HG02943 (cell line): ENCODE data around the gene SHROOM4.

Experiments
- ATAC-seq: cut with Tn5 transposase; IDR thresholded peaks from one replicate; pipeline ENCODE4 v1.9.1; 2021; ENCODE audit warnings: mild to moderate bottlenecking, low read depth, moderate library complexity; ENCODE audit not compliant: unreplicated experiment

Gene SHROOM4

DNA sequence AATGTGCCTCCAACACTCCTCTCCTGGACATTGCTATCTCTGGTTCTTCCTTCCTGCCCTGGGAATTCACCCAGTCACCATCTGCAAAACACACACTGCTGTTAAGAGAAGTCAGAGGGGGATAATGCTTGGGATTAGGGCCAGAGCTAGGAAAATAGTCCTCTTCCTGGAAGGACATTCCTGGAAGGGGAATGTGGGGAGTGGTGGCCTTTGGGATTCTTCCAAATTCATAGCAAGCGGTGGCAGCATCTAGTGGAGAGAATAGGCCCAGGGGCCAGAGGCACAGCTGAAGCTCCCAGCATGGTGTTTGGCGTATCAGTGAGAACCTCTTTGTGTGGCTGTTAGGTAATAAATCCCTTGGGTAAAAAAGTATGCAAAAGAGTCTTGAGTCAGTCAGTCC lies 34.3 kb downstream of the SHROOM4 start:
- no peak for ATAC-seq

DNA sequence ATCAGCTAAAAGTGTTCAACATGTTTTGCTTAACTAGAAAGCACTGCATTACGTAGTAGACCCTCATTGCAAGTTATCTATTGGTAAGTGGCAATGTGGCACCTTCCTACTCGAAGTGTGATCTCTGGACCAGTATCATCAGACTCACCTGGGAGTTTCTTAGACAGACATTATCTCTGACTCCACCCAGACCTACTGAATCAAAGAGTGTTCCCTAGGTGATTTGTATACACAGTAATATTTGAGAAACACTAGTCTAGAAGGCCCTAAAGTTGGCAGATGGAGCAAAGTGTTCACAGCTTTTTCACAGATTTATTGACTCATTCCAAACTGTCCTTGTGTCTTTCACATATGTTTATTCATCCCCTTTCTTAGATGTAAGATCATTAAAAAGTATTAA lies 35.7 kb downstream of the SHROOM4 start:
- no peak for ATAC-seq

DNA sequence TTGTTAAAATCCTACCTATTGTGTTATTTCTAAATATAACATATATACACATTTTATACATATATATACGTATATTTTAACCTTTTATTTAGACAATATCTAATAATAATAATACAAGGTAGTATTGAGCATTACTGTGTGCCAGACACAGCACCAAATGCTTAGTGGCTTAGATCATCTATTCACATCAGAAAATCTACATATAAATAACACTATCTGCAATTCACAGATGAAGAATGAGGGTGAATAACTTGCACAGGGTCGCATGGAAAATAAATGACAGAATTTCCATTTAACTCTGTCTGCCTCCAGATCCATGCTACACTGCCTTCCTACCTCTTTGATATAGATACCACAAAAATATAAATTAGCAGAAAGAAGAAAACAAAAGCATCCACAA lies 37.7 kb downstream of the SHROOM4 start:
- no peak for ATAC-seq

DNA sequence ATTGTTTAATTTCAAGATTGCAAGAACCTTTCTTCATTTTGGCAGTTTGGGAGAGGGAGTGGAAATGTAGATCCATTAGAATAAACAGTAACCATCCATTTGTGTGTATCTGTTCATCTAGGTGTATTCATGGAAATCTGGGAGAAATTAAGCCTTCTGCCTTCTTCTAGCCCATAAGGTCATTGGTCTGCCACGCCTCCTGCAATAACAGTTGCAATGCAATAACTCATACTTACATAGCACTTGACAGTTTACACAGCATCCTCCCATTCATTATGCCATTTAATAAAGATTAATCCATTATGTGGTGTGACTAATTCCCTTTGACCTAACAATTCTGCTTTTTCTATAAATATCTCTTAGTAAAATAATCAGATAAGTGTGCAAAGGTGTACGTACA lies 42.6 kb downstream of the SHROOM4 start:
- no peak for ATAC-seq

DNA sequence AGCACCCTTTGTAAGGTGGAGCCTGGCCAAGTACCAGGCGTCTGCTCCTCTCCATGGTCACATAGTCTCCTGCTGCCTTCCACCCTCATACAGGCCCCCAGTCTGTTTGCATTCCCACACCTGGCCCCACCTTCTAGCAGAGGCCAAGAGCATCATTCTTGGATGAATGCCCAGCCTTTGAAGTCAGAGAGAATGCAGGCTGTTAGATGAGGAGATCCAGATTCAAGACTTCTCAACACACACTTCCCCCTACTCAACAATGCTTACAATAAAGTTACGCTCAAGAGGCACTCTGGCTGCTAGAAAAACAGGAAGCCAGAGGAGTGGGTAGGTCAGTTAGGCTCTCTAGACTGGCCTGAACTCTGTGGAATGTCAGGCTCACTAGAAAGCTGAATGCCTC lies 43.3 kb downstream of the SHROOM4 start:
- ATAC-seq: no peak

DNA sequence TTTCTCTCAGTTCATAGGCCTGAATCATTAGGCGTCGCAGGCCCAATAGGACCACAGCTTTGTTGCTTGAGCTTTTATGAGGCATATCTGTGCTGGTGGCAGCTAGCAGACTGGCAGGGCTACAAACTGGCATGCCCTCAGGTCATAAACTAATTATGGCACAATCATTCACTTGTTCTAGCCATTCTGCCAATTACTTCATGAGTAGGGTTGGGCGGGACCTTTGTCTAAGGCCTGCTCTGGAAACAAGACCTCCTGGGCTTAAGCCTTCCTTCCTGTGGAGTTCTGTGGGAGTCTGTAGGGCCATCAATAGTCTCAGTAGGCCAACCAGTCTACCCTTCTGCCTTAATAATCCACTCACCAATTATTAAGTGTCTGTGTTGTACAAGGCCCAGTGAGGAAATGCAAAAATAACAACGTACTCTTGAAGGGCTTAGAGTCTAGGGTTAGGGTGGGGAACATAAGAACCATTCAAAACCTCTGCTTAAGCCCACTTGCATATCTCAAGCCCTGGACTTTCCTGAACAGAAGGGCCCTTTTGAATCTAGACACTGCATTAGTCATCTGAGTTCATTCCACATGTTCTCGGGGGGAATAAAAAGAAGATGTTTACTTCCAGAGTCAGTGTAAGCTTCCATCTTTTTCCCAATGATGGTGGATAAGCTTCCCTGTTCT lies 44.5 kb downstream of the SHROOM4 start:
- ATAC-seq: no peak

DNA sequence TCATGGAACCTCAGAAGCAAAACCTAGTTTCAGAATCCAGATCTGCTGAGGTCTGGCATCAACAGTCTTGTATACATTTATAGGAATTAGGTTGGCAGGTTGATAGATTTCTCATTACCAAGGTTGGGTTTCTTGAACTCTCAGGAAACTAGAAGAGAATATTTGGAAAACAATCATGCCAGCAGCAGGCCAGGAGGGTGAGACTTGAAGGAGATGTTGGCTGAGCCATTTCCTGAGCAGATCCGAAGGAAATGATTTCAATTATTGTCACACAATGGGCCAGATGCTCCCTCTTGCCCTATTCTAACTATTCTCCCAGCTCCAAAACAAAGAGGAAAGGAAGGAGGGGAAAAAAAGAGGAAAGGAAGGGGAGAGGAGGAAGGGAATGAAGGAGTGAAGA lies 45.2 kb downstream of the SHROOM4 start:
- ATAC-seq: no peak

DNA sequence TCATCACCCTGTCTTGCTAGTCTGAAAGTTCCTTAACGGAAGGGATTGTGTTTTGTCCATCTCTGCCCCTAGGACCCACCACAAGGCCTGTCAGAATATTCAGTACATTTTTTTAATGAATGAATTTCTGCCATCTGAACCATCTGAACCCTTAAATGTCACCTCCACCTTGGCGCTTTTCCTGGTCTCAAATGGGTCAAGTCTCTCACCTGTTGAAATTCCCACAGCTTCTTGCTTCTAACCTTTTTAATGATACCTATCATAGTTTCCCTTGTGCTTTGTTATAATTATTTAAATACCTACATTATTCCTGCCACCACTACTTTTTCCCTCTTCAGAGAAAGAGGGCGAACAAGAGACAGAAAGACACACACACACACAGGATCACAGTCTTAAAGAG lies 48.0 kb downstream of the SHROOM4 start:
- ATAC-seq: no peak

DNA sequence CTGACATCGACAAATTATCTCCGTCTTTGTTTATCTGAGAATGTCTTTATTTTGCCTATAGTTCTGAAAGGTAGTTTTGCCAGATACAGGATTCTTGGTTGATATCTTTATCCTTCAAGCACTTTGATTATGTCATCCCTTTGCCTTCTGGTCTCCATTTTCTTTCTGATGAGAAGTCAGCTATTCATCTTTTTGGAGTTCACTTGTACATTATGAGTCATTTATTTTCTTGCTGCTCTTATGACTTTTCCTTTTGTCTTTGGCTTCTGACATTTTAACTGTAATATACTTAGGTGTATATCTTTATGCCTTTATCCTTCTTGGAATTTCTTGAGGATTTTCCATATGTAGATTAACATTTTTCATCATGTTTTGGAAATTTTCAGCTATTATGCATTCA lies 51.4 kb downstream of the SHROOM4 start:
- ATAC-seq: no peak

DNA sequence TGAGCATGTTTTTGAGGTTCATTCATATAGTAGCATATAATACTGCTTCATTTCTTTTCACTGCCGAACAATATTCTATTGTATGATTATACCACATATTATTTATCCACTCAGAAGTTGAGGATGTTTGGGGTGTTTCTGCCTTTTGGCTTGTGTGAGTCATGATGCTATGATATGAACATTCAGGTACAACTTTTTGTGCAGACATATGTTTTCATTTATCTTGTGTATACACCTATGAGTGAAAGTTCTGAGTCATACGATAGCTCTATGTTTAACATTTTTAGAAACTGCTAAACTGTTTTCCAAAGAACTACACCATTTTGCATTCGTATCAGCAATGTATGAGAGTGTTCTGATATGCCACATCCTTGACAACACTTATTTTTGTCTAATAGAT lies 57.7 kb downstream of the SHROOM4 start:
- ATAC-seq: no peak

DNA sequence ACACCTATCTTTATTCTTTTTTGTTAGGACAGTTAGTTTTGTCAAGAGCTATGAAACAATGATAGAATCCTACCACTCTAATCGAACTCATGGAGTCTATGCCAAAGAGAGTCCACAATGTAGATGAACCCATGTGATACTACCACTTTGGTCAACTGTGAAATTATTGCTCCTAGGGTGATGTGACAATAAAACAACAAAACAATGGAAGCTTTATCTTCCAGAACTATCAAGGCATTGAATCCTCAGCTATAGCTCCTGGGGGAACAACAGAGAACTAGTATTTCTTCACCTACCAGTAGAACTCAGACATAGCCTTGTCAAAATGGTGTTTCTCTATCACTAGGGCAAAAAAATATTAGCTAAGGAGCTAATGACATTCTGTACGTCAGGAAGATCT lies 62.9 kb downstream of the SHROOM4 start:
- ATAC-seq: no peak

DNA sequence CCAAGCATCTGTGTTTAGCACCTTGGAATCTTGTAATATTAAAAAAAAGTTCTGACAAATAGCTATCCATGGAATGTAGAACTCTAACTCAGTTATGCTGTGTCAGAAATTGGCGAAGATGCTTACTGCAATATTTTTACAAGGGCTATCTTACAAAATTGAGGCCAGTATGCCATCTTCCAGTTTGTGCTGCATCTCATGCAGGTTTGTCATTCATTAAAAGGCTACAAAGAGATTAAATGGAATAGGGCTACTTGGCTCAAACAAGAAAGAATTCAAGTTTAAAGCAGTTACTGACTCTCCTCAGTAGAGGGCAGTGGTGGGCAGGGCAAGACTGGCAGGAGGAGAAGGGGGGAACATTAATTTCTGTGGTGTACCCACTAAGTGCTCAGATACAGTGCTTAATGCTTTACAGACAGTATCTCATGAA lies 66.5 kb downstream of the SHROOM4 start:
- ATAC-seq: no peak

DNA sequence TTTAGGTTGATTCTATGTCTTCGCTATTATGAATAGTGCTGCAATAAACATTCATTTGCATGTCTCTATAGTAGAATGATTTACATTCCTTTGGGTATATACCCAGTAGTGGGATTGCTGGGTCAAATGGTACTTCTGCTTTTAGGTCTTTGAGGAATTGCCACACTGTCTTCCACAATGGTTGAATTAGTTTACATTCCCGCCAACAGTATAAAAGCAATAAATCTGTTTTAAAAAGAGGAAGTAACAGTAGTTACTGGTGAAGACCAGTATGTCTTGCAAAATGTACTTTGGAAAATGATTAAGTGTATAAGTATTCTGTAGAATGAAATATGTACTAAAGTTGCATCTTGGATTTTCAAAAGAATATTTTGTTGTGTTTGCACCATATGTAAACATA lies 77.3 kb downstream of the SHROOM4 start:
- no peak for ATAC-seq

DNA sequence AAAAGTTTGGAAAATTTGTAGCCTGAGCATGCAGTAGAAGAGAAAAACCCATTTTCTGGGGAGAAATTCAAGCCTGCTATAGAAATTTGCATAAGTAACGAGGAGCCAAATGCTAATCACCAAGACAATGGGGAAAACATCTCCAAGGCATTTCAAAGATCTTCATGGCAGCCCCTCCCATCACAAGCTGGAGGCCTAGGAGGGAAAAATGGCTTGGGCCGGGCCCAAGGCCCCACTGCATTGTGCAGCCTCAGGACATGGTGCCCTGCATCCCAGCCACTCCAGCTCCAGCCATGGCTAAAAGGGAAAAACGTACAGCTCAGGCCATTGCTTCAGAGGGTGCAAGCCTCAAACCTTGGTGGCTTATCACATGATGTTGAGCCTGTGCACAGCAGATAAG lies 87.7 kb downstream of the SHROOM4 start:
- ATAC-seq: no peak

DNA sequence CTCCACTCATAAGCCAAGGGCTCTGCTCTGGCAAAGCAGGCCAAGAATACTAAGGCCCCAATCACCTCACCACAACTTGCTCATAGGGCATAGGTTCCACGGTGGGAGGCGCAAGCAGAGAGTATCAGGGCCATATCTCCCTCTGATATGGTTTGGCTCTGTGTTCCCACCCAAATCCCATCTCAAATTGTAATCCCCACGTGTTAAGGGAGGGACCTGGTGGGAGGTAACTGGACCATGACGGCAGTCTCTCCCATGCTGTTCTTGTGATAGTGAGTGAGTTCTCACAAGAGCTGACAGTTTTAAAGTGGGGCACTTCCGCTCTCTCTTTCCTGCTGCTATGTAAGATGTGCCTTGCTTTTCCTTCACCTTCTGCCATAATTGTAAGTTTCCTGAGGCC lies 88.7 kb downstream of the SHROOM4 start:
- ATAC-seq: no peak

DNA sequence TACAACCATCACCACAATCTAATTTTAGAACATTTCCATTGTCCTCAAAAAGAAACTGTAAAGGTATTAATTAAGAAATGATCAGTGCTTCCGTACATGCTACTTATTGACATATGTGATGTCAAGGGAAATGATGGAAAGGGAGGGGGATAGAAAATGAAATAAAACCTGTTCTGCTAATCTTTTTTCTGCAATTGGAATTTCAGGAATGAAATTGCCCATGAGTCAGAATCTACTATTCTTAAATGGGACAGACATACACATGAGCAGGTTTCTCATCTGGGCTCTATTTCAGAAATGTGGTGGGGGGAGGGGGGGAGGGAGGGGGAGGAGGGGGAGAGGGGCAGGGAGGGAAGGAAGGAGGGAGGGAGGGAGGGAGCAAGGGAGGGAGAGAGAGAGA lies 91.0 kb downstream of the SHROOM4 start:
- no peak for ATAC-seq

DNA sequence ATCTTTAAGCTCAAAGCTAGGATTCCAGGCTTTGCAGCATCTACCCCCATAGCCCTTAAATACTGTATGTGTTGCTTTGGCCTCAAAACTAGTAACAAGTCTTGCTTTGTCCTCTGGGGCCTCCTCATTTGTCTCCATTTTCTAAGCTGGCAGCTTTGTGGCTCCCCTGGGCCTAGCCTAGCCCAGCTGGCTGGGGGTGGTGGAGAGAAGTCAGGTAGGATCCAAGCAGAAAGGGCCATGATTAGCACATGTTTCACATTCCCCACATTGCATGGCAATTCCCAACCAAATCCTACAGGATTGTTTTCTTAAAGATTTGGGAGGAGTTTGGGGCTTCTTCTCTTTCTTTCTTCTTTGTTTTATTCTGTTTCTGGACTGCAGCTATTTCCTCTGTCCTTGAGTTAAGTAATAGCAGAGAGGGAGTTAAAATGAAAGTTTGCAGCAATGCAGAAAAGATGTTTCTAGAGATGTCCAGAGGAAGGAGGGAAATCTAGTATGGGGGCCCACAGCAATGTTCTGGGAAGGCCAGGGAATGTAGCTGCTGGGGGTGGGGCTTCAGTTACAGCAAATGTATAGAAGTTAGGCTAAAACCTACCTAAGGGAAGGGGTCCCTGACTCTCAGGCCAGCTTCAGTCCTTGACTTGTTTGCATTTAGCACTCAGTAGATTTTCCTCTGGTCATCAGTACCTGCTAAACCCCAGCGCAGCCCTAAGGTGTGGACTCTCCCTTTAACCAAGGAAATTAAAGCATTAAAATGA lies 92.1 kb downstream of the SHROOM4 start:
- no peak for ATAC-seq

DNA sequence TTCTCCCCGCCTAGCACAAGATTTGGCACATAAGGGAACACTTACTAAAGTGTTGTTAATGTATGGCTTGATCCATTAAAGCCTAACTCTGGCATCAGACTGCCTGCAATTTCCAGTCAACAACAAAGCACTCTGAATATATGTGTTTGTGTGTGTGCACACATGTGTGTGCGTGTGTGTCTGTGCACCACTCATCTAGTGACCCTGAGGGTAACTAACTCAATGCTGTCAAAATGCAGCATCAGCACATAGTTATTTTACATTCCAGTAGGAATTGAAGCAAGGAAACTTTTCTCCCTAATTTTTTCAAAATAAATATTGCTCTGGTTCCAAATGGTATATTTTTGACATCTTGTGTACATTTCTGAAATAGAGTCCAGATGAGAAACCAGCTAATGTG lies 94.4 kb downstream of the SHROOM4 start:
- ATAC-seq: no peak

DNA sequence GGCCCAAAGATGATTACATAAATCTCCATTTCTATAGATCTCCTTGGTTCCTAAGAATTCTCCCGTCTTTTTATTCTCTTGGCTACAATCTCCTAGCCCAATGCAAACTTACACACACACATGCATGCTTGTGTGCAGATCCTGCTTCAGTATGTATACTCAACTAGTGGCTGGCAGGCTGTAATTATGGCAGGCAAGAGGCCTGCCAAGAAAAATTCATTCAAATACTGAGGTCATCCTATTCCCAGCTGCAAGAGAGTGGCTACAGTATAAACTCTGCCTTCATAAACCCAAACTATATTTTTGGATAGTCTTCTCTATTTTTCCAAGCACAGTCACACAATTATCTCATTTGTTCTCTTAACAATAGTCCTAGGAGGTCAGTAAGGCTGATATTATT lies 95.2 kb downstream of the SHROOM4 start:
- no peak for ATAC-seq

DNA sequence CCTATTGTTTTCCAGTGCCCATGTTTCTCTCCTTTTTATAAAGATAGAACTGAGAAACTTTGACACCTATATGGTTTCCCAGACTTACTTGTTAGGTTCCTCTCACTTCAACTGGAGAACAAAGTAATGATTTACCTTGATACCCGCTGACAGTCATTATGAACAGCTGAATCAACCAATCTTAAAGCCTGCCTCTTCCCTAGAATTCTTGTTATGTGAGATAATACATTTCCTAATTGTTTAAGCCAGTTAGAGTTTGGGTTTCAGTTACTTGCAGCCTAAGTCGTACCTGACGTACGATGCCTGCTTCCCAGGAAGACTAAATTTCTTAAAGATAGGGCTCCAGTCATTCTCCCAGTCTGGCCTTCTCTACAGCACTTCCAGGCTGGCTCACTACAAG lies 97.3 kb downstream of the SHROOM4 start:
- no peak for ATAC-seq

DNA sequence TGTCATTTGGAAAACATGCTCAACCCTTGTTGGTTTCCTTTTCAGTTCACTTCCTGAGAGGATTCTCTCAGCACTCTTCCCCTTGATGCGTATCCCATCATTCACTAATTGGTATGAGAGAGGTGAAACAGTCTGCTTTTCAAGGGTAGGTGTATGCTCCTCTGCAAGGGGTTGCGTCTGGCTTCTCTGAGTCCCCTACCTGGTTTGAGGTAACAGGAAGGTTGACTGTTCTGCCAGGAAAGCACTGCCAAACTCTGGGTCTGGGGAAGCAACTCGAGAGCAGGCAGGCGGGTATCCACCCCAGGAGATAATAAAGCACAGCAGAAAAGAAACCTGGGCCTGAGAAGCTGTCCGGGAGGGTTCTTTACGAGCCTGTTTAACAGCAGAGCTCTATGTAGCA lies 101.2 kb downstream of the SHROOM4 start:
- ATAC-seq: no peak

DNA sequence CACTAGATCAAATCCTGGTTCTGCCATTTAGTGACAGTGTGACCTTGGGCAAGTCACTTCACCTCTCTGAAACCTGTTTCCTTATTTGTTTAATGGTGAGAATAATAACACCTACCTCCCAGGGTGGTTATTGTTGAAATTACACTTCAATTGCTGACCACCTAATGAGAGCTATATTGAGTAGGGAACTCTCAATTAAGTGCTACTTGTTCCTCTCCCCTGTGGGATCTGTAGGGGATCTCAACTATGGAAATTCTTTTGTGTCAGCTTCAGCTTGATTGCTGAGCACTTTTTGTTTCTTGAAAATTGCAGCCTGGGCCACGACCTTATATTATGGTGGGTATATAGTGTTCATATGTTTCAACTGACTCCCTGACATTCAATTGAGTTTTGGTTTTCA lies 102.1 kb downstream of the SHROOM4 start:
- no peak for ATAC-seq
